ENCODE results near the gene TEX52. TPM values are rescaled to one million over a fixed set of nuclear protein-coding genes. Genes with fewer than 3 reads are reported as not detected.
A peak's percentile ranks its signal among the peaks of the same experiment; 100 is the strongest.

The TEX52 gene
- total RNA-seq, result under 1 TPM; 0.29 to 0.35 TPM

GRCh38 chr12:2857021-2857431 is at the start of gene TEX52:
Gene TEX52 (minus strand): TSS chr12:2857039. CDS start chr12:2857026, 13 bp downstream.
- peak within 1 kb of the TSS; percentile 31 for H3K27ac Mint-ChIP-seq
- no peak within 1 kb of the TSS for H3K4me3 Mint-ChIP-seq
- ChIA-PET CTCF (interaction anchor here (1.3 kb wide), 2 partner anchors 11 to 44 kb away, joined by 3 to 9 read pairs; partner anchors contain the start of gene ITFG2), POLR2A (no interaction called here)
- H3K27me3 Mint-ChIP-seq, result no peaks in the 10 kb centered on the region
- peaks cover 29% of the 10 kb centered on the region for H3K36me3 Mint-ChIP-seq (ENCODE audit: low read depth)
- DNase-seq, result no peak
- peaks cover 2% of the 10 kb centered on the region for H3K4me1 Mint-ChIP-seq
- no peaks in the 10 kb centered on the region for H3K9me3 Mint-ChIP-seq

DNA sequence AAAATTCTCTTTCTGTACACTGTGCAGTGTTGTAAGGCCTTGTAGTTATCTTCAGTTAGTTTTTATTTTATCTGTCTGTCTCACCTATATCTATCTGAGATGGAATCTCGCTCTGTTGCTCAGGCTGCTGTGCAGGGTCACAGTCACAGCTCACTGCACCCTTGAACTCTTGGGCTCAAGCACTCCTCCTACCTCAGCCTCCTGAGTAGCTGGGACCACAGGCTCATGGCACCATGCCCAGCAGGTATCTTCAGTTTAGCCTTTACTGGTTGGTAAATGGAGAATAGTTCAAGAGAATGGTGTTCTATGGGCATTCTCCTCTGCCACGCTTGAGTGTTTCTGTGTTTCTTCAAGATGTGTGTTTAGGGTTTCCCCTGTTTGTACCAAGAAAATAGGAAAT is 47.4 kb upstream of the TEX52 start:
- no peak overlapping the region for H3K27ac Mint-ChIP-seq
- no peak for DNase-seq
- no peaks in the 10 kb centered on the region for H3K36me3 Mint-ChIP-seq (ENCODE audit: low read depth)
- ChIA-PET POLR2A (no interaction called here), CTCF (interaction anchor here (1.1 kb wide), 1 partner anchor 35 kb away, joined by 3 read pairs; no protein-coding TSS in a partner anchor)
- H3K4me1 Mint-ChIP-seq, result no peaks in the 10 kb centered on the region
- no peak overlapping the region for H3K4me3 Mint-ChIP-seq
- H3K9me3 Mint-ChIP-seq, result no peaks in the 10 kb centered on the region
- H3K27me3 Mint-ChIP-seq, result no peaks in the 10 kb centered on the region

GRCh38 chr12:2902272-2902880 is 45.5 kb upstream of the TEX52 start:
- CTCF ChIA-PET, result interaction anchor here (0.6 kb wide), 2 partner anchors 62 to 91 kb away, joined by 3 to 4 read pairs; no protein-coding TSS in a partner anchor
- Mint-ChIP-seq H3K27ac (no peak overlapping the region), H3K36me3 (ENCODE audit: low read depth) (no peaks in the 10 kb centered on the region), H3K9me3 (no peaks in the 10 kb centered on the region), H3K4me1 (no peaks in the 10 kb centered on the region), H3K4me3 (no peak overlapping the region), H3K27me3 (no peaks in the 10 kb centered on the region)
- no peak for DNase-seq
- POLR2A ChIA-PET, result no interaction called here

- DNase-seq, result no peak
- Mint-ChIP-seq H3K9me3 (no peaks in the 10 kb centered on the region), H3K4me3 (no peak overlapping the region), H3K27ac (no peak overlapping the region), H3K4me1 (no peaks in the 10 kb centered on the region), H3K27me3 (no peaks in the 10 kb centered on the region), H3K36me3 (ENCODE audit: low read depth) (no peaks in the 10 kb centered on the region)
- ChIA-PET CTCF (interaction anchor here (0.7 kb wide), 1 partner anchor 17 kb away, joined by 3 read pairs; no protein-coding TSS in a partner anchor), POLR2A (no interaction called here)
Observed at GRCh38 chr12:2900642-2901041, 43.8 kb upstream of the TEX52 start.

- H3K27me3 Mint-ChIP-seq, result no peaks in the 10 kb centered on the region
- POLR2A ChIA-PET, result no interaction called here
- H3K4me1 Mint-ChIP-seq, result peaks cover 5% of the 10 kb centered on the region
- no peak overlapping the region for H3K4me3 Mint-ChIP-seq
- DNase-seq, result no peak
- H3K36me3 Mint-ChIP-seq (ENCODE audit: low read depth), result no peaks in the 10 kb centered on the region
- no peaks in the 10 kb centered on the region for H3K9me3 Mint-ChIP-seq
- H3K27ac Mint-ChIP-seq, result no peak overlapping the region
- CTCF ChIA-PET, result interaction anchor here (0.6 kb wide), 1 partner anchor 21 kb away, joined by 4 read pairs; no protein-coding TSS in a partner anchor
Observed at GRCh38 chr12:2897418-2897817, 40.6 kb upstream of the TEX52 start.

DNA sequence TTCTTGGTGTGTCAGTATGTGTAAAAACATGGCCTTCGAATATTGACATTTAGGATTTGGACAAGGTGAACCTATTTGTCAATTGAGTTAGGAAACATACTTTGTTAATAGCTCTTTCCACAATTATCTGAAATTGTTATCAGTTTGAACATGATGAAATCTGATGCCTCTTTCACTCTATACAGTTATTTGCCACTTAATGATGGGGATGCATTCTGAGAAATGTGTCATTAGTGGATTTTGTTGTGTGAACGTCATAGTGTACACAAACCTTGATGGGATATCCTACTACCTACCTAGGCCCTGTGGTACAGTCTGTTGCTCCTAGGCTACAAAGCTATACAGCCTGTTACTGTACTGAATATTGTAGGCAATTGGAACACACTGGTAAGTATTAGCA is 38.7 kb upstream of the TEX52 start:
- ChIA-PET CTCF (interaction anchor here (0.6 kb wide), 1 partner anchor 33 kb away, joined by 3 read pairs; no protein-coding TSS in a partner anchor), POLR2A (no interaction called here)
- no peak overlapping the region for H3K27ac Mint-ChIP-seq
- H3K4me1 Mint-ChIP-seq, result peaks cover 18% of the 10 kb centered on the region
- H3K27me3 Mint-ChIP-seq, result no peaks in the 10 kb centered on the region
- no peak for DNase-seq
- H3K36me3 Mint-ChIP-seq (ENCODE audit: low read depth), result no peaks in the 10 kb centered on the region
- no peaks in the 10 kb centered on the region for H3K9me3 Mint-ChIP-seq
- no peak overlapping the region for H3K4me3 Mint-ChIP-seq

- H3K27ac Mint-ChIP-seq, result no peak overlapping the region
- peaks cover 23% of the 10 kb centered on the region for H3K4me1 Mint-ChIP-seq
- H3K27me3 Mint-ChIP-seq, result no peaks in the 10 kb centered on the region
- ChIA-PET CTCF (interaction anchor here (1.4 kb wide), 1 partner anchor 10 kb away, joined by 3 read pairs; no protein-coding TSS in a partner anchor), POLR2A (no interaction called here)
- no peaks in the 10 kb centered on the region for H3K9me3 Mint-ChIP-seq
- DNase-seq, result no peak
- H3K36me3 Mint-ChIP-seq (ENCODE audit: low read depth), result no peaks in the 10 kb centered on the region
- H3K4me3 Mint-ChIP-seq, result no peak overlapping the region
Observed at GRCh38 chr12:2895051-2895451, 38.2 kb upstream of the TEX52 start.

DNA sequence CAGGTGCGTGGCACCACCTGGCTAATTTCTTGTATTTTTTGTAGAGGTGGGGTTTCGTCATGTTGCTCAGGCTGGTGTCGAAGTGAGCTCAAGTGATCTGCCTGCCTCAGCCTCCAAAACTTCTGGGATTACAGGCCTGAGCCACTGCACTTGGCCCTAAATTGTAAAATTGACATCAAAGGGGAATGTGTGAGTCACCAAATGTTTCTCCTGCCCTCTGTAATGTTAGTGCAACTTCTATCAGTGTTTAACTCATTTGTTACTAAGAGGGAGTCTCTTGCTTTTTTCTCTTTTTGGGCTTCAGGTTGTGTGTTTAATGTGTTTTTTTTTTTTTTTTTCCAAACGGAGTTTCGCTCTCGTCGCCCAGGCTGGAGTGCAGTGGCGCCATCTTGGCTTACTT is 36.2 kb upstream of the TEX52 start:
- POLR2A ChIA-PET, result no interaction called here
- Mint-ChIP-seq H3K36me3 (ENCODE audit: low read depth) (peaks cover 12% of the 10 kb centered on the region), H3K27ac (no peak overlapping the region), H3K9me3 (no peaks in the 10 kb centered on the region), H3K4me1 (peaks cover 35% of the 10 kb centered on the region), H3K27me3 (no peaks in the 10 kb centered on the region), H3K4me3 (peak overlapping the region; percentile 28)
- DNase-seq, result no peak
- CTCF ChIA-PET, result interaction anchor here (0.7 to 1.2 kb wide), 3 partner anchors 21 to 580 kb away, joined by 3 to 4 read pairs (median 3); no protein-coding TSS in a partner anchor

DNA sequence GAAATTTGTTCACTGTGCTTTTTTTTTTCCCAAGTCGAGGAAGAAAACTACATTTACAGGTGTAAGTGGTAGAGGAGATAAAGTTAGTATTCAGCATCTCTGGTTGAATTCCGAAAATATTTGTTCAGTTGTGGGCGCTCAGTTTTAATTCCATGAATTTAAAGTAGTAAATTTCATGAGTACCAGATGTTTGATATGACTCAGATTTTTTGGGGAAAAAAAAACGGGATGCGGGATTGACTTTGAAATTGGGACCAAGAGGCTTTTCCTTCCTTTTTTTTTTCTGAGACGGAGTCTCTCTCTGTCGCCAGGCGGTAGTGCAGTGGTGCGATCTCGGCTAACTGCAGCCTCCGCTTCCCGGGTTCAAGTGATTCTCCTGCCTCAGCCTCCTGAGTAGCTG is 35.4 kb upstream of the TEX52 start:
- DNase-seq, result no peak
- H3K27me3 Mint-ChIP-seq, result no peaks in the 10 kb centered on the region
- H3K9me3 Mint-ChIP-seq, result no peaks in the 10 kb centered on the region
- POLR2A ChIA-PET, result interaction anchor here (0.7 kb wide), 2 partner anchors 9 to 1391 kb away, joined by 3 read pairs; no protein-coding TSS in a partner anchor
- CTCF ChIA-PET, result interaction anchor here (0.6 to 1.2 kb wide), 6 partner anchors 22 to 580 kb away, joined by 3 to 4 read pairs (median 3); no protein-coding TSS in a partner anchor
- peaks cover 18% of the 10 kb centered on the region for H3K36me3 Mint-ChIP-seq (ENCODE audit: low read depth)
- peaks cover 41% of the 10 kb centered on the region for H3K4me1 Mint-ChIP-seq
- peak overlapping the region; percentile 95 for H3K4me3 Mint-ChIP-seq
- H3K27ac Mint-ChIP-seq, result no peak overlapping the region

- peak overlapping the region; percentile 95 for H3K4me3 Mint-ChIP-seq
- peak overlapping the region; percentile 64 for H3K27ac Mint-ChIP-seq
- POLR2A ChIA-PET, result interaction anchor here (0.7 kb wide), 1 partner anchor 10 kb away, joined by 3 read pairs; no protein-coding TSS in a partner anchor
- CTCF ChIA-PET, result interaction anchor here (0.6 to 2.6 kb wide), 4 partner anchors 22 to 265 kb away, joined by 3 to 10 read pairs (median 3); no protein-coding TSS in a partner anchor
- no peaks in the 10 kb centered on the region for H3K9me3 Mint-ChIP-seq
- peaks cover 21% of the 10 kb centered on the region for H3K36me3 Mint-ChIP-seq (ENCODE audit: low read depth)
- H3K4me1 Mint-ChIP-seq, result peaks cover 41% of the 10 kb centered on the region
- H3K27me3 Mint-ChIP-seq, result no peaks in the 10 kb centered on the region
- peak; percentile 29 for DNase-seq
Observed at GRCh38 chr12:2891240-2892053, 34.6 kb upstream of the TEX52 start.

DNA sequence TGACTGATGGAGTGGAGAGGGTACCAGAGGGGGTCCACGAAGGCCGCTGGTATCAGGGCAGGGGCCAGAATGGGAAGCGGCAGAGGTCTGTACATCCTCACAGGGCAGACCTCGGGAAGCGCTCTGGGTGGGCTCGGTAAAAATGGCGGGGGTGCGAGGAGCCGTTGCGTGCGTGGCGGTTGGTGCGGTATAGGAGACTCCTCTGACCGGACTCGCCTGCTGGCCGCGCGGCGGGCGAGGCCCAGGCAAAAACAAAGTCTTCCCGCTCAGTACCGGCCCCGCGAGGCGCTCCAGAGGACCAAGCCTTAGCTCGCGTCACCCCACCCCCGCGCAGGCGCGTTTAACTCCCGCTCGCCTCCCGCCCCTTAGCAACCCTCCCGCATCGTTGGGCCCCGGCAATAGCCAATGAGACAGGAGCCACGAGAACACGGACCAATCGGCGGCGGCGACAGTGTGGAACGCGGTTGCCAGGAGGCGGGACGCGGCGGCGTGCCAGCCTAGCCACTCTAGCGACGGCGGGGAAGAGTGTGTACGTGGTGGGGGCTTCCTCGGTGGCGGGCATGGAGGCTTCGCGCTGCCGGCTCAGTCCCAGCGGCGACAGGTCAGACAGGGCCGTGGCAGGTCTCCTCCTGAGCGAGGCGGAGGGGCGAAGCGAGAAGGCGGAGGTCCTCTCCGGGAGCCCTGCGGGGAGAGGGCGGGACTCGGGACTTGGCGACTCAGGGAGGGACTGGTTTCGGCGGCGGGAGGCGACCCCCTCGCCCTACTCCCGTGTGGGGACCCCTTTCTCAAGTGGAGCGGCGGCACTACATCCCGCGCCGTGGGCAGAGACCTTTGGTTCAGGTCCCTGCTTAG is 33.8 kb upstream of the TEX52 start, which contains the start of gene TULP3:
Gene TULP3, plus strand, starts transcription at position 504 of the 852 bp plus-strand sequence. Its CDS starts 57 bp downstream, at position 561.
- Mint-ChIP-seq H3K27me3 (no peaks in the 10 kb centered on the region), H3K36me3 (ENCODE audit: low read depth) (peaks cover 25% of the 10 kb centered on the region), H3K4me3 (peak within 1 kb of the TSS; percentile 95), H3K9me3 (no peaks in the 10 kb centered on the region), H3K4me1 (peaks cover 41% of the 10 kb centered on the region), H3K27ac (peak within 1 kb of the TSS; percentile 87)
- ChIA-PET CTCF (interaction anchor here (0.6 to 2.6 kb wide), 3 partner anchors 32 to 81 kb away, joined by 3 to 10 read pairs (median 3); no protein-coding TSS in a partner anchor), POLR2A (interaction anchor here (1.4 kb wide), 1 partner anchor 14 kb away, joined by 4 read pairs; the partner anchor contains the start of genes FOXM1 and RHNO1)
- peak; percentile 98 for DNase-seq

GRCh38 chr12:2890001-2890387 is 33.2 kb upstream of the TEX52 start:
- ChIA-PET POLR2A (interaction anchor here (1.4 kb wide), 1 partner anchor 13 kb away, joined by 4 read pairs; the partner anchor contains the start of genes FOXM1 and RHNO1), CTCF (interaction anchor here (1.3 to 2.6 kb wide), 3 partner anchors 9 to 80 kb away, joined by 3 to 10 read pairs (median 3); no protein-coding TSS in a partner anchor)
- H3K27me3 Mint-ChIP-seq, result no peaks in the 10 kb centered on the region
- H3K9me3 Mint-ChIP-seq, result no peaks in the 10 kb centered on the region
- DNase-seq, result no peak
- peaks cover 28% of the 10 kb centered on the region for H3K36me3 Mint-ChIP-seq (ENCODE audit: low read depth)
- peaks cover 44% of the 10 kb centered on the region for H3K4me1 Mint-ChIP-seq
- H3K4me3 Mint-ChIP-seq, result peak overlapping the region; percentile 95
- peak overlapping the region; percentile 87 for H3K27ac Mint-ChIP-seq
